ENCODE data around the gene ERP44.
"Not testable (repeated sequence)": the region's sequence is repeated elsewhere in the genome, so short reads cannot be mapped to it uniquely, and the experiment has no call there.

The ERP44 gene

DNA sequence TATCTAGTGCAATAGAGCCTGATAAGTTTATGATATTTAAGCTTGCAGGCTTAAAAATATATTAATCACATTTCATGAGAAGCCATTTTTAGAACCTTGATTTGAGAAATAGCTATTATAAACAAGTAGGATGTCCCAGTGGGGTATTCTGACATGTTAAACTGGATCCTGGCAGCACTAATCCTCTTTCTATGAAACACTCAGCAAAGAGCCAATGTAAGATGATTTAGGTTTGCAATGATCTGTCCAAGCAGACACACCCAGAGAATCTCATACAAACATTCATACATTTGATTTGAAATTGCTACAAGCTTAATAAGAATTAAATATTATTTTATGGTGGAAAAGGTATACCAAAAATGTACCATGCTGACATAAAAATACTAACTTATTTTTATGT lies 86.5 kb downstream of the ERP44 start:
- H3K9me3 ChIP-seq (ENCODE audit: control insufficient read depth, low read length) = no peaks in the 10 kb centered on the region
- H3K27ac ChIP-seq (ENCODE audit: low read depth, low read length, severe bottlenecking) = no peak overlapping the region
- H3K4me3 ChIP-seq (ENCODE audit: extremely low read depth, insufficient read depth, low read length, poor library complexity, severe bottlenecking) = no peak overlapping the region
- H3K36me3 ChIP-seq (ENCODE audit: control insufficient read depth, insufficient read depth, low read length) = peaks cover 8% of the 10 kb centered on the region
- H3K4me1 ChIP-seq (ENCODE audit: control insufficient read depth, insufficient read depth, low read length, poor library complexity, severe bottlenecking) = no peaks in the 10 kb centered on the region

DNA sequence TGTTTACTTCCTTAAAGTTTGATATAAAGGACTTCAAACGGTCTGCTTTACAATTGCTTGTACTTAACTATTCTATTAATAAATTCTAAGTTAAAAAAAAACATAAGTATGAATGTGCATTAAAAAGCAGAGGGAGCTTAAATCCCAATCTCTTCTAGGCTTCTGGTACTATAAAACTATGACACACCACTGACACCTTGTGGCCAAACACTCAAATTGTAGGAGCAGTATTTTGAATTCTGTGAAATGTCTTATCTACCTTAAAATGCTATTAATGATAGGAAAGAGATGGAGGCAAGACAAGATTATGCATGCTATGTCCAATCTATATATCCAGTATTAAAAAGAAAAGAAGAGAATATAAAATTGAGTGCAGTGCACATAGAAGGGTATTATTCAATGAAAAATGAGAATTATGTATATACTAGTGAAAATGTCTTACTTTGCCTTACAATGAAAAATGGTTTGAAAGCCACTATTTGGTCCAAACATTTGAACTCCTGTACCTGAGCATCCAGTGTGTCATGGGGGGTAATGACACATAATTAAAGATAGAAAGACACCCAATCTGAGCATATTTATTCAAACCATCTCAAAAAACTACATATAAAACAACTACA lies 87.6 kb downstream of the ERP44 start:
- Histone ChIP-seq H3K36me3 (ENCODE audit: control insufficient read depth, insufficient read depth, low read length) (peaks cover 7% of the 10 kb centered on the region), H3K4me1 (ENCODE audit: control insufficient read depth, insufficient read depth, low read length, poor library complexity, severe bottlenecking) (no peaks in the 10 kb centered on the region), H3K27ac (ENCODE audit: low read depth, low read length, severe bottlenecking) (no peak overlapping the region), H3K4me3 (ENCODE audit: extremely low read depth, insufficient read depth, low read length, poor library complexity, severe bottlenecking) (no peak overlapping the region), H3K9me3 (ENCODE audit: control insufficient read depth, low read length) (no peaks in the 10 kb centered on the region)
- no CpG with 5 or more reads among the region's 1 CpG for WGBS, 2 experiments (ENCODE audit: insufficient coverage in 2 of 2)

DNA sequence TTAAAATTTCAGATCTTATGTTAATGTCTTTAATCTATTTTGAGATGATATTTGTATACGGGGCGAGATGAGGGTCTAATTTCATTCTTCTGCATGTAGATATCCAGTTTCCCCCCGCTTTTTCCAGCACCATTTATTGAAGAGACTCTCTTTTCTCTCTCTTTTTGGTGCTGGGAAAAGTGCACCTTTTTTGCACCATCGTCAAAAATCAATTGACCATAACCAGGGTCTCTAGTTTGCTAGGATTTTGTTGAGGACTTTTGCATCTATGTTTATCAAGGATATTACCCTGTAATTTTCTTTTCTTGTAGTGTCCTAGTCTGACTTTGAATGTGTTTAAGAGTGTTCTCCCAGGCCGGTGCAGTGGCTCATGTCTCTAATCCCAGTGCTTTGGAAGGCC lies 99.0 kb downstream of the ERP44 start:
- Histone ChIP-seq H3K9me3 (ENCODE audit: control insufficient read depth, low read length) (no peaks in the 10 kb centered on the region), H3K36me3 (ENCODE audit: control insufficient read depth, insufficient read depth, low read length) (peaks cover 27% of the 10 kb centered on the region), H3K27ac (ENCODE audit: low read depth, low read length, severe bottlenecking) (no peak overlapping the region), H3K4me3 (ENCODE audit: extremely low read depth, insufficient read depth, low read length, poor library complexity, severe bottlenecking) (no peak overlapping the region), H3K4me1 (ENCODE audit: control insufficient read depth, insufficient read depth, low read length, poor library complexity, severe bottlenecking) (peaks cover 4% of the 10 kb centered on the region)
- 100% methylated on average over 1 of the region's 5 CpGs; no CpG with 5 or more reads in 1 of the 2 experiments for WGBS, 2 experiments (ENCODE audit: insufficient coverage in 2 of 2)

DNA sequence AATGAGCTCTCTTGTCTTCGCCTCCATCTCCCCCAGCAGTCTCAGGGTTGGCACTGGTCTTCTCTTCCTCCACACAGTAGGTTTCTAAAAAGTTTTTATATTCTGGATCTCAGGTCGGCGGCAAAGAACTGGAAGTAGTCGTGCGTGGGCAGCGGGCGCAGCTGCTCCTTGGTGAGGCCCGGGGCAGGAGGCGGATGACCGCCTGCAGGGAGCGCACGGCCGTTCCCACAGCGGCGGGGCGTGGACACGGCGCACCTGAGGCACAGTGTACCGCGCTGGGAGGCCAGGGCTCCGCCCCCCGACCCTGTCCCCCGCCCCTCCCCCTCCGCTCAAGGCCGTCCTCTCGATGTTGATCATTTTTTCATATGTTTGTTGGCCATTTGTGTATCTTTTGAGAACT lies 99.9 kb downstream of the ERP44 start:
- Histone ChIP-seq H3K27ac (ENCODE audit: low read depth, low read length, severe bottlenecking) (no peak overlapping the region), H3K4me1 (ENCODE audit: control insufficient read depth, insufficient read depth, low read length, poor library complexity, severe bottlenecking) (peaks cover 4% of the 10 kb centered on the region), H3K4me3 (ENCODE audit: extremely low read depth, insufficient read depth, low read length, poor library complexity, severe bottlenecking) (no peak overlapping the region), H3K9me3 (ENCODE audit: control insufficient read depth, low read length) (no peaks in the 10 kb centered on the region), H3K36me3 (ENCODE audit: control insufficient read depth, insufficient read depth, low read length) (peaks cover 22% of the 10 kb centered on the region)
- 95 to 98% methylated on average over 13 of the region's 26 CpGs for WGBS, 2 experiments (ENCODE audit: insufficient coverage in 2 of 2)

DNA sequence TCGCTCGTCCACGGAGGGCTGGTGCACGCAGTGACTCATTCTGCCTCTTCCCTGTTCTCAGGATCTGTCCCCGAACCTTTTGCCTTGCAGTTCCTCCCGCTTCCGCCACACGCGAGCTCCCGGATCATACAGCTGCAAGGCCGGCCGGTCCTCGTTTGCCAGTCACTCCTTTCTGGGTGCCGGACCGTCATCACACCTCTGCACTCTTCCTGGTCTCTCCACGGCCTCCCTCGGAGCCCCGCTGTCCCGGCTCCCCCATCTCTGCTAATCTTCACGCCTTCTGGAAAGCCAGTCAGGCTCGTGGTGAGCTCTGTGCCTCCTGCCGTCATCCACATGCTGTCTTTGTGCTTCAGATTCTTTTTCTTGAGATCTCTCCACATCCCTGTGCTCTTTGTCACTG lies 100.5 kb downstream of the ERP44 start:
- peaks cover 4% of the 10 kb centered on the region for H3K4me1 ChIP-seq (ENCODE audit: control insufficient read depth, insufficient read depth, low read length, poor library complexity, severe bottlenecking)
- H3K9me3 ChIP-seq (ENCODE audit: control insufficient read depth, low read length) = no peaks in the 10 kb centered on the region
- WGBS, 2 experiments (ENCODE audit: insufficient coverage in 2 of 2) = 74 to 75% methylated on average over 22 of the region's 22 CpGs
- H3K4me3 ChIP-seq (ENCODE audit: extremely low read depth, insufficient read depth, low read length, poor library complexity, severe bottlenecking) = no peak overlapping the region
- no peak overlapping the region for H3K27ac ChIP-seq (ENCODE audit: low read depth, low read length, severe bottlenecking)
- H3K36me3 ChIP-seq (ENCODE audit: control insufficient read depth, insufficient read depth, low read length) = peaks cover 16% of the 10 kb centered on the region

DNA sequence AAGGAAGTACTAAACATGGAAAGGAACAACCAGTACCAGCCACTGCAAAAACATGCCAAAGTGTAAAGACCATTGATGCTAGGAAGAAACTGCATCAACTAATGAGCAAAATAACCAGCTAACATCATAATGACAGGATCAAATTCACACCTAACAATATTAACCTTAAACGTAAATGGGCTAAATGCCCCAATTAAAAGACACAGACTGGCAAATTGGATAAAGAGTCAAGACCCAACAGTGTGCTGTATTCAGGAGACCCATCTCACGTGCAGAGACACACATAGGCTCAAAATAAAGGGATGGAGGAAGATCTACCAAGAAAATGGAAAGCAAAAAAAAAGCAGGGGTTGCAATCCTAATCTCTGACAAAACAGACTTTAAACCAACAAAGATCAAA lies 108.3 kb downstream of the ERP44 start:
- not testable (repeated sequence) for H3K9me3 ChIP-seq (ENCODE audit: control insufficient read depth, low read length); H3K27ac ChIP-seq (ENCODE audit: low read depth, low read length, severe bottlenecking); H3K4me1 ChIP-seq (ENCODE audit: control insufficient read depth, insufficient read depth, low read length, poor library complexity, severe bottlenecking); H3K4me3 ChIP-seq (ENCODE audit: extremely low read depth, insufficient read depth, low read length, poor library complexity, severe bottlenecking)
- peaks cover 14% of the 10 kb centered on the region for H3K36me3 ChIP-seq (ENCODE audit: control insufficient read depth, insufficient read depth, low read length)
- 60% methylated on average over 1 of the region's 2 CpGs; no CpG with 5 or more reads in 1 of the 2 experiments for WGBS, 2 experiments (ENCODE audit: insufficient coverage in 2 of 2)

DNA sequence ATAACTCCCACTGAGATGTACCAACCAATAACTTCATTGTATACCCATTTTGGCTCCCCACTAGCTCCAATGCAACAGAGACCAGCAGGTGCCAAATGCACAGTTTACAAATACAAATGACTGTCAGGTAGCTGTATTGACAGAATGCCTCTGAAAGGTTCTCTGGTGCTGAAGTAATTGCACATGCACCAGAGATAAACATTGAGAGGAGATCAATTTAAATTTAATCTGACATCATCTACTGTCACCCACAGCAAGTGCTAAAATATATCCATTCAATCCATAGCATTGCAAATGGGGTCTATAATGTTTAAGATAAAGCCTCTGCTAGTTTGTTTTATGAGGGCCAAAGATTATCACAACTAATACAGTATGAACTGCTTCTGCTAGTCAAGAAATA lies 112.2 kb downstream of the ERP44 start:
- H3K4me1 ChIP-seq (ENCODE audit: control insufficient read depth, insufficient read depth, low read length, poor library complexity, severe bottlenecking) = no peaks in the 10 kb centered on the region
- no peak overlapping the region for H3K4me3 ChIP-seq (ENCODE audit: extremely low read depth, insufficient read depth, low read length, poor library complexity, severe bottlenecking)
- peaks cover 6% of the 10 kb centered on the region for H3K9me3 ChIP-seq (ENCODE audit: control insufficient read depth, low read length)
- peaks cover 14% of the 10 kb centered on the region for H3K36me3 ChIP-seq (ENCODE audit: control insufficient read depth, insufficient read depth, low read length)
- H3K27ac ChIP-seq (ENCODE audit: low read depth, low read length, severe bottlenecking) = no peak overlapping the region

DNA sequence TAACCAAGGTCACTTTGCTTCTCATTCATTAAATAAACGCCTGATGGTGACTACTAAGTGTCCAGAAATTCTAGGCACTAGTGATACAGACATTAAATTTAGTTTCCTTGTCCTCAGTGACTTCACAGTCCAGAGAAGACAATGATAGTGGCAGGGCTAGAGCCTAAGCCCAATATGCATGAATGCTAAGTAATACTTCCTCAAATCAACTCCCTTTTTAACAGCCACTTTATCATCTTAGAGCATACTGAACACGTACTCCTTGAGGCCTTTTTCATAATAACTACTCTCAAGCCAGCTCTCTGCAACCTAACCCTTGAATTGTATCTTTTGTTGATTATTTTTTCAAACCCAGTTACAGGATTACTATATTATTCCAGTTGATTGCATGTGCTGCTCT lies 118.2 kb downstream of the ERP44 start:
- no peaks in the 10 kb centered on the region for H3K9me3 ChIP-seq (ENCODE audit: control insufficient read depth, low read length)
- H3K4me3 ChIP-seq (ENCODE audit: extremely low read depth, insufficient read depth, low read length, poor library complexity, severe bottlenecking) = no peak overlapping the region
- peaks cover 5% of the 10 kb centered on the region for H3K36me3 ChIP-seq (ENCODE audit: control insufficient read depth, insufficient read depth, low read length)
- no peaks in the 10 kb centered on the region for H3K4me1 ChIP-seq (ENCODE audit: control insufficient read depth, insufficient read depth, low read length, poor library complexity, severe bottlenecking)
- WGBS, 2 experiments (ENCODE audit: insufficient coverage in 2 of 2) = 71 to 93% methylated on average over 1 to 2 of the region's 2 CpGs
- H3K27ac ChIP-seq (ENCODE audit: low read depth, low read length, severe bottlenecking) = no peak overlapping the region

DNA sequence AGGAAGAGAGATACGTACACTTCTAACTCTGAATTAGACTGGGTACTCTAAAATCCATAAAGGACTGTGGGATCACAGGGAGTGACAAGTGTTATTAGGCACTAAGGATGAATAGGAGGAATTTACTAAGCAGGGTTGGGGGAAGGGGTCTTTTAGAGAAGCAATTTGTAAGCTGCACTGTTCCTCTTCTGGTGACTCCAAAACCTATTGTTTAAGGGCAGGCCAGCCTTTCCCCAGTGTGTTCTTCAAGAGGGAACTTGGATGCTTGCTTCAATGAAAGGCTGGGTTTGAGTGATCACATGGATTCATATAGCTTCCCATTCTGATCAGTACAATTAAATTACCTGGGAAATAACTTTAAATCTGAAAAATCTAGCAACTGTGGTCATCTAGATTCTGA lies 120.6 kb downstream of the ERP44 start:
- no peaks in the 10 kb centered on the region for H3K4me1 ChIP-seq (ENCODE audit: control insufficient read depth, insufficient read depth, low read length, poor library complexity, severe bottlenecking)
- WGBS, 2 experiments (ENCODE audit: insufficient coverage in 2 of 2) = 80 to 88% methylated on average over 1 of the region's 1 CpG
- no peak overlapping the region for H3K4me3 ChIP-seq (ENCODE audit: extremely low read depth, insufficient read depth, low read length, poor library complexity, severe bottlenecking)
- H3K36me3 ChIP-seq (ENCODE audit: control insufficient read depth, insufficient read depth, low read length) = peaks cover 5% of the 10 kb centered on the region
- H3K9me3 ChIP-seq (ENCODE audit: control insufficient read depth, low read length) = no peaks in the 10 kb centered on the region
- no peak overlapping the region for H3K27ac ChIP-seq (ENCODE audit: low read depth, low read length, severe bottlenecking)

DNA sequence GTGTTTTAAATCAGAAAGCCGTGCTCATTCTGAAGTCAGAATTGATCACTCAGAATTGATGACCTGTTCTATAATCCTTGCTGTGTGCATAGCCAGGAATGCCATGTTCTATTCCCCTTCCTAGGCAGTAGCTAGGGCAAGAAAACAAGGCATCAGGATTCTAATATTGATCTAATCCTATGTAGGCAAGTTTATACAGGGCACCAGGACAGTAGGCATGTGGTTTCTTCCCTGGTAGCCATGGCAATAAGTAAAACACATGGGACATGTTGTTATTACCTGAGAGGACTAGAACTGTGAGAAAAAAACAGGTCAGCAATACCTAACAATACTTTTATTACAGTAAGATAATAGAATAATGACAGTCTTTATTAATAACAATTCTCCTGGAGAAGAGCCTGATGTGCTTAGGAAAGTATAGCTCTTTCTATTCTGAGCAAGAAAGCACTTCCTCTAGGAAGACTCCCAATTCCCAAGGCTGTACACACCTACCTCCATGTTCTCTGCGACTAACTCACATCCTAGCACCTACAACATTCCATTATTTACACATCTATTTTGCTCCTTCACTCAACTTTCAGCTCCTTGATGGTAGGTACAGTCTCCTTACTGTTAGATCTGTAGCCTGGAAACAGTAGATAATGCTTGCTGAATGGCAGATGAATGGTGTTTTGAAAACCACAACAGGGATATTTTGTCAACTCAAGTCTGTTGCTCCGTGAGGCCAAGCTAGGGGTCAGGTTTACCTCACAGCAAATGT lies 121.6 kb downstream of the ERP44 start:
- Histone ChIP-seq H3K36me3 (ENCODE audit: control insufficient read depth, insufficient read depth, low read length) (no peaks in the 10 kb centered on the region), H3K4me3 (ENCODE audit: extremely low read depth, insufficient read depth, low read length, poor library complexity, severe bottlenecking) (no peak overlapping the region), H3K4me1 (ENCODE audit: control insufficient read depth, insufficient read depth, low read length, poor library complexity, severe bottlenecking) (no peaks in the 10 kb centered on the region), H3K9me3 (ENCODE audit: control insufficient read depth, low read length) (no peaks in the 10 kb centered on the region), H3K27ac (ENCODE audit: low read depth, low read length, severe bottlenecking) (no peak overlapping the region)
- 100% methylated on average over 2 to 3 of the region's 3 CpGs for WGBS, 2 experiments (ENCODE audit: insufficient coverage in 2 of 2)

DNA sequence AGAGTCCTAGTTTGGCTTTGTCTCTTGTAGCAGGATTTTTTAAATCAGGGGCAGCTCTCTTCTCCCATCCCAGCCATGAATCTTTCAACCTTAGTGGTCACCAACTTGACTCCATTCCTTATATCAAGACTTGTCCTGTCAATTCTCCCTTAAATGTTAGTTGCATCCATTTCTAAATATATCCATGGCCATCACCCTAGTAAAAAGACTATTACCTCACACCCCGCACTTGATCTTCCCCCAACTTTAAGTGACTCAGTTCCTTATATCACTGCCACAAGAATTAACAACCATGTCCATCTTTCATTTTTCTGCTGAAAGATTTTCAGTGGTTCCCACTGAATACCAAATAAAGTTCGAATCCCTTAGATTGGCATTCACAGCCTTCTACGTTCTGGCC lies 125.3 kb downstream of the ERP44 start:
- no peaks in the 10 kb centered on the region for H3K9me3 ChIP-seq (ENCODE audit: control insufficient read depth, low read length)
- no peaks in the 10 kb centered on the region for H3K4me1 ChIP-seq (ENCODE audit: control insufficient read depth, insufficient read depth, low read length, poor library complexity, severe bottlenecking)
- no peak overlapping the region for H3K27ac ChIP-seq (ENCODE audit: low read depth, low read length, severe bottlenecking)
- WGBS, 2 experiments (ENCODE audit: insufficient coverage in 2 of 2) = 100% methylated on average over 1 to 3 of the region's 3 CpGs
- no peak overlapping the region for H3K4me3 ChIP-seq (ENCODE audit: extremely low read depth, insufficient read depth, low read length, poor library complexity, severe bottlenecking)
- no peaks in the 10 kb centered on the region for H3K36me3 ChIP-seq (ENCODE audit: control insufficient read depth, insufficient read depth, low read length)

Data from mesodermal cell (in vitro differentiated cells).